Stomach (tissue), 9 donors: ENCODE measurements around the gene TMEM140. TPM values are rescaled to one million over a fixed set of nuclear protein-coding genes. Genes with fewer than 3 reads are reported as not detected.

Source experiments
- DNase-seq, 2 donors: peaks; one replicate each; pipeline versions ENCODE4 v3.0.0 to v3.0.0-alpha.2; 2013 to 2019
- H3K27ac ChIP-seq, 5 donors: fragments of 200-600 bp in 4 of 5; sonication (generic) in 4 of 5; one replicate each; pipeline ENCODE4 v1.5.1; 2013 to 2019; ENCODE audit warnings: mild to moderate bottlenecking in 1 of 5, moderate library complexity in 1 of 5
- H3K27me3 ChIP-seq, 3 donors: fragments of 200-600 bp; sonication (generic); one replicate each; pipeline ENCODE4 v1.5.1; 2017 to 2019; ENCODE audit warnings: mixed run types in 1 of 3
- H3K36me3 ChIP-seq, 4 donors: fragments of 200-600 bp; sonication (generic); 1 replicate in 3 of 4; 2 replicates in 1 of 4; pipeline ENCODE4 v1.5.1; 2016 to 2019
- H3K4me1 ChIP-seq, 4 donors: fragments of 200-600 bp; sonication (generic); one replicate each; pipeline ENCODE4 v1.5.1; 2016 to 2019
- H3K4me3 ChIP-seq, 4 donors: fragments of 200-600 bp; sonication (generic) in 3 of 4; one replicate each; pipeline ENCODE4 v1.5.1; 2016 to 2019; ENCODE audit warnings: mild to moderate bottlenecking in 1 of 4
- H3K9me3 ChIP-seq, 4 donors: fragments of 200-600 bp; sonication (generic); one replicate each; pipeline ENCODE4 v1.5.1; 2016 to 2019
- CTCF ChIP-seq, 7 experiments: fragments of 450-650 bp in 4 of 7; fragments of 200-600 bp in 3 of 7; sonication (generic) in 3 of 7; IDR thresholded peaks; one replicate each; pipeline ENCODE4 v1.5.1; 2016 to 2019; ENCODE audit warnings: antibody characterized with exemption in 7 of 7, control low read depth in 2 of 7, mild to moderate bottlenecking in 1 of 7
- EP300 ChIP-seq: sonication (generic); formaldehyde crosslinking; IDR thresholded peaks from one replicate; pipeline ENCODE4 v1.6.1; 2017; ENCODE audit warnings: antibody characterized with exemption
- POLR2A ChIP-seq, 4 donors: fragments of 450-650 bp; IDR thresholded peaks; one replicate each; pipeline ENCODE4 v1.6.1; 2016; ENCODE audit warnings: antibody characterized with exemption in 4 of 4, control low read depth in 2 of 4, mild to moderate bottlenecking in 1 of 4, moderate library complexity in 1 of 4
- POLR2AphosphoS5 ChIP-seq, 3 donors: sonication (generic); formaldehyde crosslinking; IDR thresholded peaks; one replicate each; pipeline ENCODE4 v1.6.1; 2016; ENCODE audit warnings: antibody characterized with exemption in 3 of 3
- WGBS, 5 donors: extraction: QIAGEN DNeasy Blood & Tissue Kit in 3 of 5; methylation state at CpG; one replicate each; pipeline versions ENCODE4 v1.1.5 to v1.1.7; 2013 to 2018; 5-methylcytosine and 5-hydroxymethylcytosine counted together
- intact Hi-C: fragments of 100-400 bp; cut with DNase I; formaldehyde crosslinking; loops from one replicate; pipeline ENCODE4 v1.15.1; 2023; ENCODE audit warnings: low total_unique reads
- polyA plus RNA-seq, 3 donors: library from polyadenylated mRNA; stranded (reverse); fragments of 200-250 nt; gene quantifications; one replicate each; pipeline ENCODE4 v1.2.3, GENCODE V29; 2013
- total RNA-seq, 5 donors: library from RNA; depleted of rRNA; stranded (reverse); fragments of >200 nt; gene quantifications; one replicate each; pipeline versions ENCODE4 v1.1.0 to v1.2.3, GENCODE V29; 2014 to 2016
- donor health status: healthy with polysubstance abuse.
- donor health status: Bipolar disorder and iron deficiency.
- donor health status: healthy.

Gene TMEM140
- total and polyA plus RNA-seq, 8 donors, result 0.89 to 18.7 (median 7.9) TPM

- Histone ChIP-seq H3K9me3 (no peaks in the 10 kb centered on the region), H3K27me3 (no peaks in the 10 kb centered on the region), H3K4me3 (no peak overlapping the region), H3K4me1 (no peaks in the 10 kb centered on the region), H3K36me3 (no peaks in the 10 kb centered on the region), H3K27ac (no peak overlapping the region)
- WGBS, 5 donors, result 79 to 86% (median 82%) methylated on average over 4 of the region's 4 CpGs
- intact Hi-C loops, result no loop called here
- no peak for TF ChIP-seq CTCF (IDR thresholded peaks at IDR 0.05)
- no peak for TF ChIP-seq POLR2A (IDR thresholded peaks at IDR 0.05)
- TF ChIP-seq POLR2AphosphoS5 (IDR thresholded peaks at IDR 0.05), result no peak
- TF ChIP-seq EP300, result no peak
- no peak for DNase-seq
These were observed 38.3 kb upstream of the TMEM140 start for GRCh38 chr7:135109562-135109961.

- DNase-seq, result no peak
- Histone ChIP-seq H3K36me3 (no peaks in the 10 kb centered on the region), H3K4me1 (no peaks in the 10 kb centered on the region), H3K27me3 (no peaks in the 10 kb centered on the region), H3K4me3 (no peak overlapping the region), H3K9me3 (no peaks in the 10 kb centered on the region), H3K27ac (no peak overlapping the region)
- TF ChIP-seq POLR2AphosphoS5 (IDR thresholded peaks at IDR 0.05) (no peak), POLR2A (IDR thresholded peaks at IDR 0.05) (no peak), EP300 (no peak), CTCF (IDR thresholded peaks at IDR 0.05) (no peak)
- intact Hi-C loops, result no loop called here
- WGBS, 5 donors, result 86 to 100% (median 91%) methylated on average over 1 of the region's 1 CpG; no CpG with 5 or more reads in 1 of the 5 donors
These were observed 37.9 kb upstream of the TMEM140 start for GRCh38 chr7:135109976-135110375.

GRCh38 chr7:135111379-135111778 lies 36.5 kb upstream of the TMEM140 start:
- Histone ChIP-seq H3K4me1 (no peaks in the 10 kb centered on the region), H3K4me3 (no peak overlapping the region), H3K27me3 (no peaks in the 10 kb centered on the region), H3K36me3 (no peaks in the 10 kb centered on the region), H3K27ac (no peak overlapping the region), H3K9me3 (no peaks in the 10 kb centered on the region)
- intact Hi-C loops, result no loop called here
- WGBS, 5 donors, result 67 to 79% (median 76%) methylated on average over 2 of the region's 2 CpGs
- TF ChIP-seq CTCF (IDR thresholded peaks at IDR 0.05), result no peak
- DNase-seq, result no peak

GRCh38 chr7:135114622-135115021 lies 33.2 kb upstream of the TMEM140 start:
- Histone ChIP-seq H3K9me3 (peaks cover 0 to 3% (median under 1%) of the 10 kb centered on the region in 4 donors), H3K27me3 (no peaks in the 10 kb centered on the region), H3K27ac (no peak overlapping the region), H3K4me1 (no peaks in the 10 kb centered on the region), H3K4me3 (no peak overlapping the region), H3K36me3 (no peaks in the 10 kb centered on the region)
- TF ChIP-seq POLR2A (IDR thresholded peaks at IDR 0.05) (no peak), POLR2AphosphoS5 (IDR thresholded peaks at IDR 0.05) (no peak), EP300 (no peak), CTCF (IDR thresholded peaks at IDR 0.05) (no peak)
- 95 to 100% (median 97%) methylated on average over 1 of the region's 1 CpG for WGBS, 5 donors
- DNase-seq, result no peak
- intact Hi-C loops, result no loop called here
